Stomach (tissue), 19 donors: ENCODE measurements around the gene TDRD3. TPM values are rescaled to one million over a fixed set of nuclear protein-coding genes. Genes with fewer than 3 reads are reported as not detected.

ENCODE experiments used
- DNase-seq, 2 donors: peaks; one replicate each; pipeline versions ENCODE4 v3.0.0 to v3.0.0-alpha.2; 2013 to 2019
- H3K27ac ChIP-seq, 5 donors: fragments of 200-600 bp in 4 of 5; sonication (generic) in 4 of 5; one replicate each; pipeline ENCODE4 v1.5.1; 2013 to 2019; ENCODE audit warnings: mild to moderate bottlenecking in 1 of 5, moderate library complexity in 1 of 5
- H3K27me3 ChIP-seq, 3 donors: fragments of 200-600 bp; sonication (generic); one replicate each; pipeline ENCODE4 v1.5.1; 2017 to 2019; ENCODE audit warnings: mixed run types in 1 of 3
- H3K36me3 ChIP-seq, 4 donors: fragments of 200-600 bp; sonication (generic); 1 replicate in 3 of 4; 2 replicates in 1 of 4; pipeline ENCODE4 v1.5.1; 2016 to 2019
- H3K4me1 ChIP-seq, 4 donors: fragments of 200-600 bp; sonication (generic); one replicate each; pipeline ENCODE4 v1.5.1; 2016 to 2019
- H3K4me3 ChIP-seq, 4 donors: fragments of 200-600 bp; sonication (generic) in 3 of 4; one replicate each; pipeline ENCODE4 v1.5.1; 2016 to 2019; ENCODE audit warnings: mild to moderate bottlenecking in 1 of 4
- H3K9me3 ChIP-seq, 4 donors: fragments of 200-600 bp; sonication (generic); one replicate each; pipeline ENCODE4 v1.5.1; 2016 to 2019
- EP300 ChIP-seq: sonication (generic); formaldehyde crosslinking; IDR thresholded peaks from one replicate; pipeline ENCODE4 v1.6.1; 2017; ENCODE audit warnings: antibody characterized with exemption
- POLR2A ChIP-seq, 4 donors: fragments of 450-650 bp; IDR thresholded peaks; one replicate each; pipeline ENCODE4 v1.6.1; 2016; ENCODE audit warnings: antibody characterized with exemption in 4 of 4, control low read depth in 2 of 4, mild to moderate bottlenecking in 1 of 4, moderate library complexity in 1 of 4
- POLR2AphosphoS5 ChIP-seq, 3 donors: sonication (generic); formaldehyde crosslinking; IDR thresholded peaks; one replicate each; pipeline ENCODE4 v1.6.1; 2016; ENCODE audit warnings: antibody characterized with exemption in 3 of 3
- WGBS, 5 donors: extraction: QIAGEN DNeasy Blood & Tissue Kit in 3 of 5; methylation state at CpG; one replicate each; pipeline versions ENCODE4 v1.1.5 to v1.1.7; 2013 to 2018; 5-methylcytosine and 5-hydroxymethylcytosine counted together
- intact Hi-C: fragments of 100-400 bp; cut with DNase I; formaldehyde crosslinking; loops from one replicate; pipeline ENCODE4 v1.15.1; 2023; ENCODE audit warnings: low total_unique reads
- long read RNA-seq, 10 donors: transcript quantifications; one replicate each; lab custom pipeline, GENCODE V29; 2026
- polyA plus RNA-seq, 3 donors: library from polyadenylated mRNA; stranded (reverse); fragments of 200-250 nt; gene quantifications; one replicate each; pipeline ENCODE4 v1.2.3, GENCODE V29; 2013
- total RNA-seq, 5 donors: library from RNA; depleted of rRNA; stranded (reverse); fragments of >200 nt; gene quantifications; one replicate each; pipeline versions ENCODE4 v1.1.0 to v1.2.3, GENCODE V29; 2014 to 2016
- TF ChIP-seq, protein P1 (sequence below), 7 experiments: fragments of 450-650 bp in 4 of 7; fragments of 200-600 bp in 3 of 7; sonication (generic) in 3 of 7; IDR thresholded peaks; one replicate each; pipeline ENCODE4 v1.5.1; 2016 to 2019; ENCODE audit warnings: antibody characterized with exemption in 7 of 7, control low read depth in 2 of 7, mild to moderate bottlenecking in 1 of 7
- donor health status: healthy with polysubstance abuse.
- donor health status: Bipolar disorder and iron deficiency.
- donor health status: healthy.

The TDRD3 gene
- 10 to 100 TPM; 12.5 to 67.1 (median 62.2) TPM for total RNA-seq
- polyA plus RNA-seq: 10 to 100 TPM in 2 of 3 donors, 1 to 10 TPM in 1; 9.7 to 19.1 (median 13.8) TPM
- long read RNA-seq, donor 1: 0 reads
- long read RNA-seq, donor 2: 0 reads
- long read RNA-seq, donor 3: 0 reads
- long read RNA-seq, donor 4: 0 reads
- long read RNA-seq, donor 5, partial matches to known transcripts: 0 of 3 reads
- long read RNA-seq, donor 5, other reads (novel, unspliced or antisense): 0 of 3 reads
- long read RNA-seq, donor 6, partial matches to known transcripts: 14 of 16 reads
- long read RNA-seq, donor 6, other reads (novel, unspliced or antisense): 0 of 16 reads
- long read RNA-seq, donor 7: 0 reads
- long read RNA-seq, donor 8: 0 reads
- long read RNA-seq, donor 9: 0 reads
- long read RNA-seq, donor 10, partial matches to known transcripts: 0 of 2 reads
- long read RNA-seq, donor 10, other reads (novel, unspliced or antisense): 0 of 2 reads

DNA sequence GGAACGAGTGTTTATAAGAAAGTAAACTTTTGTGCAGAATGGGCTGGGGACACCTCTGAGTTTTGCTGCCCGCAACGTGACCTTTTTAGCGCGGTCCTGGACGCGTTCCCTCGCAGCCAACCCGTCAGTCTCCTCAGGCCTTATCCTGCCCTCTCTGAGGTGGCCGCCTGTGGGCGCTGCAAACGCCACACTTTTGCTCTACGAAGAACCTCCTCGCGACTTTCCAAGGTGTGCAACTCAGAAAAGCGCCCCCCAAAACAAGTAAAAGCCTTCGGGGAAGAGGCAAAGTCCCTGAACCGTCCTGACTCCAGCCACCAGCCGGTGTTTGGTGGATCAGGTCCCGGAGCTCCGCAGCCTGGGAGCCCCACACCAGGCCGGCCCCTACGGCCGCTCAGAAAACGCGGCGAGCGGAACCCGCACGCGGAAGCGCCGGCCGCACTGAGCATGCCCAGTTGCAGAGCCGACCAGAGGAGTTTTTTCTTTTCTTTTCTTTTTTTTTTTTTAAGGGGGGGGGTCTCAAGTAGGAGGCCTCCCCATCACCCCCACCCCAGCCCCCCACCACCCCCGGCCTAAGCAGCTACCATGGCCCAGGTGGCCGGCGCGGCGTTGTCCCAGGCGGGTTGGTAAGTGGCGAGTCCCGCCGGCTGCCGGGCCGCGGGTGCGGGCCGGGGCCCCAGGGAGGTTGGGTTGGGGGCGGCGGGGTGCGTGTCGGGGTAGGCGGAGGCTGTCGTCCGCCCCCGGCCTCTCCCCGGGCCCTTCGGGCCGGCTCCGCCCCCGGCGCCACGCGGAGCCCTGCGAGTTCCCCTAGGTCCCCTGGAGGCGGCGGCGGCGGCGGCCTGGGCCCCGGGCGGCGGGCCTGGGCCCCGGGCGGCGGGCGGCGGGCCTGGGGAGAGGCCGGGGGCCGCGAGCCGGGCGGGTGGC, at the start of gene TDRD3:
Gene TDRD3, plus strand, starts transcription at position 438 of the 921 bp plus-strand sequence. Its CDS starts 145 bp downstream, at position 583.
- H3K36me3 ChIP-seq: no peaks in the 10 kb centered on the region
- intact Hi-C loops: no loop called here
- 0 to 1% (median 0%) methylated on average over 39 to 84 of the region's 84 CpGs for WGBS, 5 donors

DNA sequence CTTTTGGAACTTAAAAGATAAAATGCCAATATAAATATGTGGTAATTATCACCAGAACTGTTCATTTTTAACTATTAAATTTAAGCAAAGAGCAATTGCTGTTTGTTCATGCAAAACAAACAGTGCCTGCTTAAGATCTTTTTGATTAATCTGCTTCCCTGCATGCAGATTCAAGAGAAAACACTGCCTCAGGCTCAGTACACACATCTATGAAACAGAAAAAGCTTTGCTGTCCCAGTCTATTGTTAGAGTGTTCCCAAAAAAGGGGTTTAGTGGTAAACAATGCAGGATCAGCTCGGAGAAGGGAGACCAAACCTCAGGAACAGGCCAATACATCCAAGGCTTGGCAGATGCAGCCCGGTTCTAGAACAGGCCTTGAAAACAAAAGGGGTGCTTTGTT, 49.3 kb upstream of the TDRD3 start:
- H3K36me3 ChIP-seq: no peaks in the 10 kb centered on the region
- no peak overlapping the region for H3K27ac ChIP-seq
- no peak overlapping the region for H3K4me3 ChIP-seq
- intact Hi-C loops: no loop called here
- H3K27me3 ChIP-seq: no peaks in the 10 kb centered on the region
- WGBS, 5 donors: 33 to 61% (median 41%) methylated on average over 2 of the region's 2 CpGs
- TF ChIP-seq EP300: no peak
- TF ChIP-seq POLR2A (IDR thresholded peaks at IDR 0.05): no peak
- TF ChIP-seq, protein P1, sequence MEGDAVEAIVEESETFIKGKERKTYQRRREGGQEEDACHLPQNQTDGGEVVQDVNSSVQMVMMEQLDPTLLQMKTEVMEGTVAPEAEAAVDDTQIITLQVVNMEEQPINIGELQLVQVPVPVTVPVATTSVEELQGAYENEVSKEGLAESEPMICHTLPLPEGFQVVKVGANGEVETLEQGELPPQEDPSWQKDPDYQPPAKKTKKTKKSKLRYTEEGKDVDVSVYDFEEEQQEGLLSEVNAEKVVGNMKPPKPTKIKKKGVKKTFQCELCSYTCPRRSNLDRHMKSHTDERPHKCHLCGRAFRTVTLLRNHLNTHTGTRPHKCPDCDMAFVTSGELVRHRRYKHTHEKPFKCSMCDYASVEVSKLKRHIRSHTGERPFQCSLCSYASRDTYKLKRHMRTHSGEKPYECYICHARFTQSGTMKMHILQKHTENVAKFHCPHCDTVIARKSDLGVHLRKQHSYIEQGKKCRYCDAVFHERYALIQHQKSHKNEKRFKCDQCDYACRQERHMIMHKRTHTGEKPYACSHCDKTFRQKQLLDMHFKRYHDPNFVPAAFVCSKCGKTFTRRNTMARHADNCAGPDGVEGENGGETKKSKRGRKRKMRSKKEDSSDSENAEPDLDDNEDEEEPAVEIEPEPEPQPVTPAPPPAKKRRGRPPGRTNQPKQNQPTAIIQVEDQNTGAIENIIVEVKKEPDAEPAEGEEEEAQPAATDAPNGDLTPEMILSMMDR (IDR thresholded peaks at IDR 0.05): no peak
- TF ChIP-seq POLR2AphosphoS5 (IDR thresholded peaks at IDR 0.05): no peak
- no peak for DNase-seq
- peaks cover 0 to 10% (median 3%) of the 10 kb centered on the region in 4 donors for H3K4me1 ChIP-seq
- no peaks in the 10 kb centered on the region for H3K9me3 ChIP-seq

More for the DNA sequence above, at the start of gene TDRD3:
- Histone ChIP-seq H3K4me1 (peaks cover 15 to 45% (median 32%) of the 10 kb centered on the region in 4 donors), H3K27me3 (no peaks in the 10 kb centered on the region), H3K4me3 (peak within 1 kb of the TSS; percentile 68 to 80 (median 78)), H3K9me3 (no peaks in the 10 kb centered on the region), H3K27ac (peak within 1 kb of the TSS; percentile 97 to 99 (median 98))
- TF ChIP-seq EP300: no peak
- TF ChIP-seq, protein P1 (IDR thresholded peaks at IDR 0.05): peak in 5 of 7 experiments; percentile 57 to 84 (median 73)
- peak in 2 of 3 donors; percentile 57 to 81 for TF ChIP-seq POLR2AphosphoS5 (IDR thresholded peaks at IDR 0.05)
- TF ChIP-seq POLR2A (IDR thresholded peaks at IDR 0.05): peak in 1 of 4 donors; percentile 78
- peak; percentile 80 to 96 for DNase-seq

DNA sequence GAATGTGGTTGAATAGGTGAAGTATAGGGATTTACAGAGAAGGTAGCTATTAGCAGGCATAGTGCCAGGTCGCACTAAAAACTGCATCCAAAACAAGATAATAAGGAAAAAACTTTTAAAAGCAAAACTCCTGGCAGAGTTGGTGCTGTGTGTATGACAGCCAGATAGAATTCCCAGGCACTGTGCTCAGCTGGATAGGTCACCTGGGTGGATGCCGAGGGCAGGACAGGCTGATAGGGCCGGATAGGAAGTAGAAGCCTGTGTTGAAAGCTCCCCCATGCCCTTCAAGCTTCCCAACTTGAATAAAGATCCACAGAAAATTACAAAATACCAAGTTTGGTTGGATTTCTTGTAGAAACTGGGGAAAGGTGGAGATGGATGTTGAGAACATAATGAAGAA, 48.9 kb upstream of the TDRD3 start:
- H3K36me3 ChIP-seq: no peaks in the 10 kb centered on the region
- DNase-seq: peak in 1 of 2 donors; percentile 46
- no peaks in the 10 kb centered on the region for H3K9me3 ChIP-seq
- TF ChIP-seq POLR2AphosphoS5 (IDR thresholded peaks at IDR 0.05) (no peak), EP300 (no peak), POLR2A (IDR thresholded peaks at IDR 0.05) (no peak)
- TF ChIP-seq, protein P1 (IDR thresholded peaks at IDR 0.05): no peak
- H3K4me3 ChIP-seq: no peak overlapping the region
- no peak overlapping the region for H3K27ac ChIP-seq
- H3K4me1 ChIP-seq: peaks cover 0 to 10% (median 3%) of the 10 kb centered on the region in 4 donors
- intact Hi-C loops: no loop called here
- no peaks in the 10 kb centered on the region for H3K27me3 ChIP-seq
- 27 to 61% (median 41%) methylated on average over 3 of the region's 3 CpGs for WGBS, 5 donors

DNA sequence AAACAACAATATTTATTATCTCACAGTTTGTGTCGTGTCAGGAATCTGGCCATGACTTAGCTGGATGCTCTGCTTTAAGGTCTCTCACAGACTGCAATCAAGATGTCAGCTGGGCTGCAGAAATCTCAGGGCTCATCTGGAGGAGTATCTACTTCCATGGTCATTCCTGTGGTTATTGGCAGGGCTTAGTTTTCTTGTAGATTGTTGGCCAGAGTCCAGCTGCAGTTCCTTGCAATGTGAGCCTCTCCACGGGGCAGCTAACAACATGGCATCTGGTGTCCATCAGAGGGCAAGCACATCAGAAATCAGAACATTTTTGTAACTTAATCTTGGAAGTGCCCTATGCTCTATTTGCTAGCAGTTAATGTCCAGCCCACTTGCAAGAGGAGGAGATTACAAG, 45.7 kb upstream of the TDRD3 start:
- TF ChIP-seq POLR2AphosphoS5 (IDR thresholded peaks at IDR 0.05) (no peak), POLR2A (IDR thresholded peaks at IDR 0.05) (no peak), EP300 (no peak)
- TF ChIP-seq, protein P1 (IDR thresholded peaks at IDR 0.05): no peak
- H3K27me3 ChIP-seq: no peaks in the 10 kb centered on the region
- 36 to 51% (median 42%) methylated on average over 2 of the region's 2 CpGs for WGBS, 5 donors
- DNase-seq: peak in 1 of 2 donors; percentile 14
- peaks cover 0 to 10% (median 3%) of the 10 kb centered on the region in 4 donors for H3K4me1 ChIP-seq
- no peak overlapping the region for H3K27ac ChIP-seq
- no peaks in the 10 kb centered on the region for H3K9me3 ChIP-seq
- H3K36me3 ChIP-seq: no peaks in the 10 kb centered on the region
- intact Hi-C loops: no loop called here
- H3K4me3 ChIP-seq: no peak overlapping the region
